ENCODE results near the gene TAS2R41. TPM values are rescaled to one million over a fixed set of nuclear protein-coding genes. Genes with fewer than 3 reads are reported as not detected.

Gene TAS2R41
- total and polyA plus RNA-seq, 2 of the 13 experiments (the other 11 are each of a cell fraction or from before 2014, with no cell fraction given), result not detected

GRCh38 chr7:143444063-143444782 is 33.5 kb upstream of the TAS2R41 start:
- no TSS peak for BruUV-seq (replicated peaks)
- no peaks in the 10 kb centered on the region for H3K79me2 ChIP-seq (ENCODE audit: insufficient read depth, low read length)
- TF ChIP-seq HNF4A (CRISPR knock-in tag; IDR thresholded peaks at IDR 0.05), result peak; percentile 36
- peak; percentile 41; the same call in 1 of the 2 replicates for TF ChIP-seq NCOR1 (IDR thresholded peaks at IDR 0.05; ENCODE audit: borderline replicate concordance, low read length)
- no peak for TF ChIP-seq CREBL2 (CRISPR knock-in tag; IDR thresholded peaks at IDR 0.05; ENCODE audit: borderline replicate concordance)
- 0 out of 2 replicates have a peak, but pooled peaks have one; percentile 13 for TF ChIP-seq ZNF7 (CRISPR knock-in tag; IDR thresholded peaks at IDR 0.05)
- peak; percentile 50; the same call in 1 of the 2 replicates for TF ChIP-seq PAXIP1 (CRISPR knock-in tag; conservative IDR thresholded peaks at IDR 0.05)
- FAIRE-seq (no peak), DNase-seq (ENCODE audit: low spot score) (no peak), ATAC-seq (peak; percentile 95)
- H3K4me2 ChIP-seq (ENCODE audit: low read depth, low read length), result peak overlapping the region; percentile 59
- intact Hi-C loops (cut with micrococcal nuclease; ENCODE audit: unreplicated experiment) (no loop called here), in situ Hi-C loops (cut with HindIII; ENCODE audit: extremely low pct_ligation_motif_present, low pct_unique_long_range_greater_than_20kb) (no loop called here)
- H3K9ac ChIP-seq (ENCODE audit: insufficient read depth, low read depth, low read length), result no peak overlapping the region
- H3K27ac ChIP-seq (ENCODE audit: extremely low read length, insufficient read depth, low read length), result peak overlapping the region; percentile 17
- no peaks in the 10 kb centered on the region for H3K9me3 ChIP-seq (ENCODE audit: low read length)
- peaks cover 0 to 3% of the 10 kb centered on the region in 2 experiments; a peak in 1 of 5 replicates for H3K27me3 ChIP-seq (ENCODE audit: control insufficient read depth in 1 of 2, insufficient read depth in 2 of 2, low read length in 2 of 2)
- ChIA-PET POLR2A (no interaction called here), CTCF (ENCODE audit: low intra/inter-chr PET ratio, low total read pairs) (no interaction called here)
- no peak overlapping the region for H2AFZ ChIP-seq (ENCODE audit: low read length)
- H3K4me3 ChIP-seq (replicated peaks in 1 of 3; ENCODE audit: insufficient read depth in 1 of 3, low read depth in 2 of 3, low read length in 3 of 3), result no peak overlapping the region; a peak in 1 of 6 replicates
- peaks cover 24% of the 10 kb centered on the region for H3K4me1 ChIP-seq (ENCODE audit: insufficient read depth, low read length)
- H3K36me3 ChIP-seq (replicated peaks in 1 of 2; ENCODE audit: control insufficient read depth in 1 of 2, insufficient read depth in 2 of 2, low read length in 2 of 2), result no peaks in the 10 kb centered on the region
- H4K20me1 ChIP-seq (ENCODE audit: insufficient read depth, low read length), result no peaks in the 10 kb centered on the region
- WGBS (ENCODE audit: low lambda C conversion rate), result 16% methylated on average over 6 of the region's 6 CpGs
